Epithelial cell of esophagus (primary cell): ENCODE data around the gene STK24.
"Not testable (repeated sequence)": the region's sequence is repeated elsewhere in the genome, so short reads cannot be mapped to it uniquely, and the experiment has no call there.

Experiments used
- DNase-seq: peaks from one replicate; pipeline ENCODE4 v3.0.0; 2010; ENCODE audit warnings: low read depth
- H3K4me3 ChIP-seq: 2 replicates; pipeline ENCODE4 v1.5.1; 2011; ENCODE audit warnings: mild to moderate bottlenecking, low read length, control low read depth
- CTCF ChIP-seq: IDR thresholded peaks from 2 replicates; pipeline ENCODE4 v1.5.1; 2011; ENCODE audit warnings: low read depth, mild to moderate bottlenecking, low read length, control low read depth, inconsistent platforms; ENCODE audit not compliant: insufficient read depth; ENCODE audit errors: missing control alignments

Gene STK24

GRCh38 chr13:98576963-98577835 is at the start of gene STK24:
TSS of gene STK24 (minus strand) at chr13:98577107. CDS start at chr13:98576786, 321 bp downstream.
- DNase-seq = peak; percentile 61
- no peak for TF ChIP-seq CTCF
- peak within 1 kb of the TSS; percentile 79 for H3K4me3 ChIP-seq

GRCh38 chr13:98626298-98626935 is 49.5 kb upstream of the STK24 start:
- no peak for TF ChIP-seq CTCF
- H3K4me3 ChIP-seq = no peak overlapping the region
- DNase-seq = no peak

GRCh38 chr13:98624589-98624988 is 47.7 kb upstream of the STK24 start:
- DNase-seq, H3K4me3 ChIP-seq: not testable (repeated sequence)

- no peak for DNase-seq
- TF ChIP-seq CTCF = no peak
- no peak overlapping the region for H3K4me3 ChIP-seq
These were observed 46.0 kb upstream of the STK24 start for GRCh38 chr13:98622931-98623331.

- no peak overlapping the region for H3K4me3 ChIP-seq
- peak; percentile 66 for DNase-seq
These were observed 42.6 kb upstream of the STK24 start for GRCh38 chr13:98619556-98619955.

GRCh38 chr13:98615595-98615994 is 38.7 kb upstream of the STK24 start:
- not testable (repeated sequence) for H3K4me3 ChIP-seq, DNase-seq

More at GRCh38 chr13:98619556-98619955, 42.6 kb upstream of the STK24 start:
- TF ChIP-seq CTCF = no peak

GRCh38 chr13:98613591-98613990 is 36.7 kb upstream of the STK24 start:
- DNase-seq = no peak
- H3K4me3 ChIP-seq = no peak overlapping the region
- TF ChIP-seq CTCF = no peak

GRCh38 chr13:98609756-98610155 is 32.8 kb upstream of the STK24 start:
- no peak for TF ChIP-seq CTCF
- no peak overlapping the region for H3K4me3 ChIP-seq
- DNase-seq = no peak
